H1 (cell line): Measurements from ENCODE around the gene METTL1. TPM values are rescaled to one million over a fixed set of nuclear protein-coding genes. Genes with fewer than 3 reads are reported as not detected.

ENCODE experiments used
- CTCF ChIA-PET: fragments of 300-600 bp; sonication (Branson Sonifier 250); formaldehyde crosslinking; loops from one replicate; lab custom pipeline; 2021; ENCODE audit not compliant: partially characterized antibody; lab: Charles Lee
- POLR2A ChIA-PET: fragments of 300-600 bp; sonication (Branson Sonifier 250); formaldehyde crosslinking; loops from one replicate; lab custom pipeline; 2021; ENCODE audit warnings: inconsistent platforms; ENCODE audit not compliant: partially characterized antibody; lab: Charles Lee
- DNase-seq, 2 experiments: peaks; one replicate each; pipeline versions ENCODE4 v3.0.0 to v3.0.0-alpha.2; 2010 to 2022; ENCODE audit warnings: low spot score in 2 of 2, low read depth in 1 of 2, mixed read lengths in 1 of 2
- FAIRE-seq: peaks from 2 replicates; lab custom pipeline; 2011; peaks lifted over from hg19 to GRCh38; lab: Jason Lieb, UNC
- H2AFZ ChIP-seq: 2 replicates; pipeline ENCODE4 v1.8.1; 2012; ENCODE audit warnings: low read length, inconsistent platforms
- H2AK5ac ChIP-seq: 2 replicates; pipeline ENCODE4 v1.6.1; 2013; ENCODE audit warnings: low read depth, low read length
- H2BK120ac ChIP-seq: replicated peaks from 2 replicates; pipeline ENCODE3; 2013; ENCODE audit warnings: low read depth, low read length, inconsistent platforms
- H2BK12ac ChIP-seq: 2 replicates; pipeline ENCODE4 v1.6.1; 2013; ENCODE audit warnings: low read depth, low read length
- H2BK15ac ChIP-seq: 2 replicates; pipeline ENCODE4 v1.6.1; 2013; ENCODE audit warnings: low read length
- H2BK20ac ChIP-seq: 2 replicates; pipeline ENCODE4 v1.6.1; 2013; ENCODE audit warnings: low read length
- H2BK5ac ChIP-seq: 2 replicates; pipeline ENCODE4 v1.6.1; 2013; ENCODE audit warnings: low read depth, low read length
- H3K14ac ChIP-seq: 2 replicates; pipeline ENCODE4 v1.6.1; 2013; ENCODE audit warnings: inconsistent platforms; ENCODE audit not compliant: insufficient read length
- H3K18ac ChIP-seq: 2 replicates; pipeline ENCODE4 v1.6.1; 2013; ENCODE audit warnings: low read length; ENCODE audit errors: extremely low read depth
- H3K23ac ChIP-seq: 2 replicates; pipeline ENCODE4 v1.6.1; 2013; ENCODE audit warnings: inconsistent platforms; ENCODE audit not compliant: insufficient read length
- H3K23me2 ChIP-seq: 2 replicates; pipeline ENCODE4 v1.6.1; 2013; ENCODE audit warnings: low read depth, low read length
- H3K27ac ChIP-seq: 2 replicates; pipeline ENCODE4 v1.6.1; 2011; ENCODE audit warnings: low read depth, low read length, inconsistent platforms
- H3K27me3 ChIP-seq, 4 experiments: replicated peaks in 1 of 4; 1 replicate in 1 of 4; 2 replicates in 3 of 4; pipeline versions ENCODE4 v1.6.1 to v1.8.1; 2011 to 2013; ENCODE audit warnings: low read length in 3 of 4, mild to moderate bottlenecking in 3 of 4, inconsistent platforms in 2 of 4, mixed read lengths in 2 of 4, moderate library complexity in 1 of 4; ENCODE audit not compliant: control insufficient read depth in 3 of 4, insufficient read depth in 3 of 4; ENCODE audit errors: extremely low read depth in 1 of 4
- H3K36me3 ChIP-seq, 4 experiments: 2 replicates each; pipeline versions ENCODE4 v1.6.1 to v1.8.1; 2011 to 2013; ENCODE audit warnings: mild to moderate bottlenecking in 4 of 4, low read length in 3 of 4, moderate library complexity in 2 of 4, control low read depth in 1 of 4, inconsistent platforms in 1 of 4; ENCODE audit not compliant: insufficient read depth in 4 of 4, control insufficient read depth in 2 of 4
- H3K4ac ChIP-seq: replicated peaks from 2 replicates; pipeline ENCODE3; 2013; ENCODE audit warnings: low read length, low read depth, mixed read lengths, inconsistent platforms; ENCODE audit not compliant: insufficient read length
- H3K4me1 ChIP-seq, 4 experiments: replicated peaks in 1 of 4; 1 replicate in 1 of 4; 2 replicates in 3 of 4; pipeline versions ENCODE4 v1.6.1 to v1.8.1; 2011 to 2013; ENCODE audit warnings: low read length in 3 of 4, inconsistent platforms in 2 of 4, mixed read lengths in 1 of 4; ENCODE audit not compliant: insufficient read depth in 4 of 4, control insufficient read depth in 3 of 4
- H3K4me2 ChIP-seq, 2 experiments: 2 replicates each; pipeline versions ENCODE4 v1.6.1 to v1.8.1; 2011 to 2013; ENCODE audit warnings: low read depth in 2 of 2, low read length in 2 of 2, control low read depth in 1 of 2, inconsistent platforms in 1 of 2, mild to moderate bottlenecking in 1 of 2; ENCODE audit not compliant: insufficient read depth in 1 of 2
- H3K4me3 ChIP-seq, 4 experiments: fragments of 200-600, 300-600 bp in 1 of 4; sonication (generic), shearing (Covaris generic), sonication (Bioruptor Twin) in 1 of 4; 2 replicates each; pipeline versions ENCODE4 v1.5.1 to v1.8.1; 2011 to 2016; ENCODE audit warnings: low read length in 4 of 4, low read depth in 3 of 4, control low read depth in 2 of 4, inconsistent platforms in 2 of 4, mild to moderate bottlenecking in 2 of 4, mixed read lengths in 1 of 4, moderate library complexity in 1 of 4; ENCODE audit not compliant: insufficient read depth in 2 of 4; ENCODE audit errors: extremely low read depth in 1 of 4
- H3K56ac ChIP-seq: replicated peaks from 2 replicates; pipeline ENCODE3; 2013; ENCODE audit warnings: low read depth, mild to moderate bottlenecking, mixed read lengths, low read length, inconsistent platforms; ENCODE audit not compliant: insufficient read length
- H3K79me1 ChIP-seq: 2 replicates; pipeline ENCODE4 v1.6.1; 2013; ENCODE audit warnings: low read depth, low read length, control low read depth
- H3K79me2 ChIP-seq, 2 experiments: 2 replicates each; pipeline versions ENCODE4 v1.6.1 to v1.8.1; 2012 to 2013; ENCODE audit warnings: low read length in 2 of 2, mild to moderate bottlenecking in 2 of 2, inconsistent platforms in 1 of 2; ENCODE audit not compliant: insufficient read depth in 2 of 2, control insufficient read depth in 1 of 2
- H3K9ac ChIP-seq, 4 experiments: replicated peaks in 1 of 4; 1 replicate in 1 of 4; 2 replicates in 3 of 4; pipeline versions ENCODE4 v1.6.1 to v1.8.1; 2011 to 2013; ENCODE audit warnings: low read depth in 3 of 4, low read length in 3 of 4, control low read depth in 2 of 4, mild to moderate bottlenecking in 2 of 4, moderate library complexity in 2 of 4, inconsistent platforms in 1 of 4; ENCODE audit errors: extremely low read depth in 1 of 4
- H3K9me3 ChIP-seq, 2 experiments: 2 replicates each; pipeline versions ENCODE4 v1.6.1 to v1.8.1; 2012 to 2013; ENCODE audit warnings: mild to moderate bottlenecking in 2 of 2, moderate library complexity in 2 of 2, control low read depth in 1 of 2, inconsistent platforms in 1 of 2, low read depth in 1 of 2, low read length in 1 of 2, mixed read lengths in 1 of 2; ENCODE audit not compliant: insufficient read depth in 2 of 2
- H4K20me1 ChIP-seq, 2 experiments: replicated peaks in 1 of 2; 2 replicates each; pipeline versions ENCODE3 to v1.8.1; 2011 to 2013; ENCODE audit warnings: inconsistent platforms in 2 of 2, low read length in 2 of 2, mild to moderate bottlenecking in 1 of 2; ENCODE audit not compliant: insufficient read depth in 2 of 2, control insufficient read depth in 1 of 2
- H4K5ac ChIP-seq: 2 replicates; pipeline ENCODE4 v1.6.1; 2013; ENCODE audit warnings: low read length, low read depth, mixed read lengths, inconsistent platforms; ENCODE audit not compliant: insufficient read length
- H4K8ac ChIP-seq: 2 replicates; pipeline ENCODE4 v1.8.0; 2013; ENCODE audit warnings: mild to moderate bottlenecking, moderate library complexity, low read length, inconsistent platforms; ENCODE audit not compliant: insufficient read depth; ENCODE audit errors: extremely low read depth
- H4K91ac ChIP-seq: replicated peaks from 2 replicates; pipeline ENCODE3; 2013; ENCODE audit warnings: low read length, mixed read lengths, inconsistent platforms; ENCODE audit not compliant: insufficient read length
- NRF1 ChIP-seq: IDR thresholded peaks from 2 replicates; pipeline ENCODE4 v1.6.1; 2011; ENCODE audit warnings: mild to moderate bottlenecking, low read depth, low read length, improper control_type of control experiment
- WGBS, 2 experiments: shearing (Covaris generic) in 1 of 2; methylation state at CpG; one replicate each; pipeline versions ENCODE4 v1.1.6 to v1.1.7; 2013 to 2015; ENCODE audit warnings: low lambda C conversion rate in 2 of 2, mixed read lengths in 2 of 2, inconsistent platforms in 1 of 2, low coverage in 1 of 2, missing lambda C conversion rate in 1 of 2; ENCODE audit not compliant: insufficient replicate concordance in 2 of 2, insufficient coverage in 1 of 2, insufficient read length in 1 of 2; ENCODE audit errors: extremely low coverage in 1 of 2, missing lambda C conversion rate in 1 of 2; 5-methylcytosine and 5-hydroxymethylcytosine counted together
- polyA plus RNA-seq, 7 experiments: library from polyadenylated mRNA; depleted of rRNA in 3 of 7; stranded (reverse) in 5 of 7; unstranded in 2 of 7; fragments of >200 nt in 5 of 7; fragments of 200-250 nt in 2 of 7; gene quantifications; 1 replicate in 5 of 7; 2 replicates in 1 of 7; 4 replicates in 1 of 7; pipeline versions ENCODE4 v1.2.1 to v1.2.3, GENCODE V29; 2011 to 2013; ENCODE audit warnings: missing spikeins in 2 of 7, mixed read lengths in 2 of 7
- total RNA-seq: library from RNA; stranded (reverse); fragmentation: NEBNext Ultra II Directional; extraction: Animal tissue kit (Norgen Biotek cat#: 25700); gene quantifications from 2 replicates; pipeline ENCODE4 v1.2.1, GENCODE V29; 2021

METTL1 gene
- total and polyA plus RNA-seq, 2 of the 8 experiments (the other 6 are each of a cell fraction or from before 2014, with no cell fraction given): 40.5 to 46.0 TPM

GRCh38 chr12:57731411-57732080, 40.4 kb downstream of the METTL1 start:
- Histone ChIP-seq H2BK12ac (no peak overlapping the region), H2AFZ (no peak overlapping the region), H3K27ac (no peak overlapping the region), H3K4me3 (no peak overlapping the region), H3K4ac (no peak overlapping the region), H3K9ac (no peak overlapping the region), H4K5ac (no peak overlapping the region), H2BK20ac (no peak overlapping the region), H4K91ac (no peak overlapping the region), H3K79me1 (no peaks in the 10 kb centered on the region), H2AK5ac (no peak overlapping the region), H3K14ac (no peak overlapping the region), H4K20me1 (peaks cover 2 to 19% of the 10 kb centered on the region in 2 experiments), H3K36me3 (no peaks in the 10 kb centered on the region), H3K9me3 (no peaks in the 10 kb centered on the region), H2BK15ac (no peak overlapping the region), H3K4me1 (peaks cover 6 to 21% (median 13%) of the 10 kb centered on the region in 4 experiments; a peak in 6 of 7 replicates), H2BK5ac (no peak overlapping the region), H3K27me3 (peaks cover 35 to 96% (median 80%) of the 10 kb centered on the region in 4 experiments), H3K79me2 (no peaks in the 10 kb centered on the region), H3K23ac (no peak overlapping the region), H3K4me2 (no peak overlapping the region), H4K8ac (no peak overlapping the region), H3K56ac (no peak overlapping the region), H2BK120ac (no peak overlapping the region), H3K18ac (no peak overlapping the region), H3K23me2 (peaks cover 5% of the 10 kb centered on the region; the same call in 1 of the 2 replicates)
- DNase-seq (no peak), FAIRE-seq (no peak)
- POLR2A ChIA-PET: interaction anchor here (0.9 to 3.4 kb wide), 3 partner anchors 14 to 89 kb away, joined by 3 to 10 read pairs (median 3); partner anchors contain the start of gene TSPAN31
- TF ChIP-seq NRF1: no peak
- WGBS, 2 experiments: 89% methylated on average over 19 of the region's 19 CpGs; no CpG with 5 or more reads in 1 of the 2 experiments
- CTCF ChIA-PET: interaction anchor here (0.6 to 2.6 kb wide), 6 partner anchors 10 to 147 kb away, joined by 3 to 19 read pairs (median 5); partner anchors contain the start of gene TSPAN31
